K562 (cell line): ENCODE data around the gene SIRPA. TPM values are rescaled to one million over a fixed set of nuclear protein-coding genes. Genes with fewer than 3 reads are reported as not detected.

Experiments
- ATAC-seq: fragments of 200-7000 bp; cut with Tn5 transposase; 3 replicates; pipeline ENCODE4 v1.9.1; 2020; ENCODE audit warnings: moderate library complexity
- BruUV-seq: library from RNA; stranded (reverse); fragments of 400-500 nt; replicated peaks from 2 replicates; lab custom pipeline; 2021; lab: Mats Ljungman, UMichigan
- CTCF ChIA-PET: fragments of 300-600 bp; formaldehyde crosslinking; extraction: SDS; loops from one replicate; lab custom pipeline; 2021; ENCODE audit warnings: low intra/inter-chr PET ratio; lab: Yijun Ruan, JAX
- POLR2A ChIA-PET: fragments of 300-600, 350-650 bp; sonication (Branson Sonifier 250); formaldehyde crosslinking; extraction: SDS; loops from one replicate; lab custom pipeline; 2021; ENCODE audit warnings: antibody characterized with exemption, inconsistent platforms; lab: Yijun Ruan, JAX
- DNase-seq, 4 experiments: peaks; one replicate each; pipeline versions ENCODE4 v3.0.0 to v3.0.0-alpha.2; 2011 to 2018; ENCODE audit warnings: low spot score in 3 of 4, mixed read lengths in 3 of 4; ENCODE audit errors: extremely low read depth in 1 of 4
- FAIRE-seq: peaks from 2 replicates; lab custom pipeline; 2011; peaks lifted over from hg19 to GRCh38; lab: Jason Lieb, UNC
- H2AFZ ChIP-seq: 2 replicates; pipeline ENCODE4 v1.6.0; 2011; ENCODE audit warnings: low read depth, low read length, control low read depth, inconsistent platforms
- H3K27ac ChIP-seq: fragments of 200-600 bp; 3 replicates; pipeline ENCODE4 v1.8.0; 2011; ENCODE audit warnings: low read depth, mild to moderate bottlenecking, control low read depth, inconsistent platforms, low read length, moderate library complexity, mixed read lengths; ENCODE audit errors: extremely low read depth
- H3K27me3 ChIP-seq, 2 experiments: fragments of 300-600 bp in 1 of 2; 2 replicates in 1 of 2; 3 replicates in 1 of 2; pipeline versions ENCODE4 v1.6.0 to v1.8.0; 2011; ENCODE audit warnings: inconsistent platforms in 2 of 2, low read length in 2 of 2, mild to moderate bottlenecking in 1 of 2, mixed read lengths in 1 of 2, moderate library complexity in 1 of 2; ENCODE audit not compliant: control insufficient read depth in 2 of 2, insufficient read depth in 2 of 2
- H3K36me3 ChIP-seq: fragments of 300-600 bp; 3 replicates; pipeline ENCODE4 v1.8.0; 2011; ENCODE audit warnings: mild to moderate bottlenecking, low read length, inconsistent platforms; ENCODE audit not compliant: control insufficient read depth, insufficient read depth
- H3K4me1 ChIP-seq, 2 experiments: fragments of 200-600 bp in 1 of 2; replicated peaks in 1 of 2; 2 replicates in 1 of 2; 3 replicates in 1 of 2; pipeline versions ENCODE4 v1.5.1 to v1.8.0; 2011; ENCODE audit warnings: inconsistent platforms in 2 of 2, low read length in 2 of 2, mild to moderate bottlenecking in 1 of 2, mixed read lengths in 1 of 2, moderate library complexity in 1 of 2; ENCODE audit not compliant: control insufficient read depth in 2 of 2, insufficient read depth in 2 of 2
- H3K4me2 ChIP-seq: 2 replicates; pipeline ENCODE4 v1.6.1; 2011; ENCODE audit warnings: low read length, control low read depth, inconsistent platforms, mixed read lengths; ENCODE audit not compliant: insufficient read depth
- H3K4me3 ChIP-seq: fragments of 200-600 bp; sonication (generic), shearing (Covaris generic); 2 replicates; pipeline ENCODE4 v1.5.1; 2016; ENCODE audit warnings: control low read depth, inconsistent platforms
- H3K79me2 ChIP-seq: fragments of 200-600 bp; 3 replicates; pipeline ENCODE4 v1.8.0; 2011; ENCODE audit warnings: low read length, inconsistent platforms; ENCODE audit not compliant: control insufficient read depth, insufficient read depth
- H3K9ac ChIP-seq, 2 experiments: 2 replicates each; pipeline versions ENCODE4 v1.6.0 to v1.6.1; 2011; ENCODE audit warnings: low read depth in 2 of 2, low read length in 2 of 2, control low read depth in 1 of 2, inconsistent platforms in 1 of 2, mild to moderate bottlenecking in 1 of 2, mixed read lengths in 1 of 2; ENCODE audit not compliant: insufficient read depth in 1 of 2
- H3K9me1 ChIP-seq: one replicate; pipeline ENCODE4 v1.6.0; 2011; ENCODE audit warnings: inconsistent platforms, mild to moderate bottlenecking, low read length, moderate library complexity; ENCODE audit not compliant: control insufficient read depth, insufficient read depth
- H3K9me3 ChIP-seq: replicated peaks from 2 replicates; pipeline ENCODE4 v1.5.1; 2011; ENCODE audit warnings: low read depth, low read length, inconsistent platforms; ENCODE audit not compliant: control insufficient read depth, insufficient read depth
- H4K20me1 ChIP-seq: replicated peaks from 2 replicates; pipeline ENCODE4 v1.6.1; 2011; ENCODE audit warnings: low read length, inconsistent platforms, mixed read lengths; ENCODE audit not compliant: control insufficient read depth, insufficient read depth
- MYBL2 ChIP-seq, 2 experiments: fragments of 450-650 bp in 1 of 2; sonication (generic) in 1 of 2; formaldehyde crosslinking in 1 of 2; IDR thresholded peaks; 2 replicates each; pipeline versions ENCODE4 v1.6.1 to v1.8.1; 2017 to 2022; ENCODE audit warnings: borderline replicate concordance in 1 of 2, inconsistent platforms in 1 of 2, low read depth in 1 of 2, mild to moderate bottlenecking in 1 of 2, missing genetic modification reagents in 1 of 2, moderate library complexity in 1 of 2
- NFE2L1 ChIP-seq: fragments of 450-650 bp; IDR thresholded peaks from 2 replicates; pipeline ENCODE4 v1.6.1; 2016; ENCODE audit warnings: missing genetic modification characterization, low read depth, mild to moderate bottlenecking, missing compliant biosample characterization, moderate library complexity, borderline replicate concordance
- PCBP1 ChIP-seq: fragments of 200-400 bp; formaldehyde crosslinking; IDR thresholded peaks from 2 replicates; pipeline ENCODE4 v1.6.1; 2018; ENCODE audit warnings: mild to moderate bottlenecking, low read depth, low read length; ENCODE audit not compliant: poor library complexity, severe bottlenecking
- POLR2H ChIP-seq: IDR thresholded peaks from 2 replicates; pipeline ENCODE4 v1.6.1; 2016; ENCODE audit warnings: missing genetic modification characterization, low read depth, mild to moderate bottlenecking, control low read depth, missing compliant biosample characterization, moderate library complexity
- PRPF4 ChIP-seq: fragments of 200-400 bp; formaldehyde crosslinking; IDR thresholded peaks from one replicate; pipeline ENCODE4 v1.6.1; 2017; ENCODE audit warnings: low read length, low read depth, mild to moderate bottlenecking; ENCODE audit not compliant: insufficient read depth, poor library complexity, severe bottlenecking
- SMARCC2 ChIP-seq: fragments of 450-650 bp; IDR thresholded peaks from 2 replicates; pipeline ENCODE4 v1.6.1; 2017; ENCODE audit warnings: antibody characterized with exemption, moderate library complexity, mild to moderate bottlenecking, low read depth
- TAF1 ChIP-seq: IDR thresholded peaks from 2 replicates; pipeline ENCODE4 v1.6.1; 2011; ENCODE audit warnings: mild to moderate bottlenecking, low read length, moderate library complexity; ENCODE audit not compliant: insufficient read depth, control insufficient read depth, severe bottlenecking; ENCODE audit errors: extremely low read depth
- ZNF134 ChIP-seq: fragments of 250-450 bp; sonication (Bioruptor Pico); conservative IDR thresholded peaks from 2 replicates; pipeline ENCODE4 v1.4.0; 2020
- ZNF143 ChIP-seq: sonication (generic); formaldehyde crosslinking; IDR thresholded peaks from 2 replicates; pipeline ENCODE4 v1.9.0; 2022; ENCODE audit warnings: mild to moderate bottlenecking, missing genetic modification reagents
- ZNF79 ChIP-seq: fragments of 250-450 bp; sonication (Bioruptor Pico); IDR thresholded peaks from 2 replicates; pipeline ENCODE4 v1.4.0; 2020; ENCODE audit warnings: low read depth, mild to moderate bottlenecking, moderate library complexity
- WGBS: fragments of 100-300 bp; shearing (Covaris generic); methylation state at CpG from one replicate; pipeline ENCODE4 v1.1.6; 2016; ENCODE audit warnings: low coverage, mixed read lengths; ENCODE audit not compliant: insufficient coverage; ENCODE audit errors: missing lambda C conversion rate; 5-methylcytosine and 5-hydroxymethylcytosine counted together
- in situ Hi-C: fragments of 300-500 bp; cut with MboI; formaldehyde crosslinking; loops from 4 replicates; pipeline ENCODE4 v1.15.0; 2018; ENCODE audit warnings: inconsistent platforms, mixed read lengths
- intact Hi-C: fragments of 100-400 bp; cut with micrococcal nuclease; formaldehyde crosslinking; loops from 2 replicates; pipeline ENCODE4 v1.14.2; 2022
- polyA plus RNA-seq, 8 experiments: library from polyadenylated mRNA; depleted of rRNA in 4 of 8; stranded (reverse) in 5 of 8; unstranded in 3 of 8; fragments of >200 nt; fragmentation: Nextera tagmentation in 2 of 8; fragmentation: Illumina TruSeq in 1 of 8; extraction: Ambion mirVana in 2 of 8; extraction: Trizol in 1 of 8; gene quantifications; 2 replicates each; pipeline versions ENCODE4 v1.2.1 to v1.2.3, GENCODE V29; 2011 to 2014; ENCODE audit warnings: inconsistent platforms in 1 of 8, missing spikeins in 1 of 8
- total RNA-seq, 7 experiments: library from RNA; depleted of rRNA in 6 of 7; stranded (reverse); fragments of >200 nt in 6 of 7; fragmentation: Illumina TruSeq in 2 of 7; extraction: Trizol in 2 of 7; gene quantifications; 2 replicates each; pipeline versions ENCODE4 v1.2.1 to v1.2.3, GENCODE V29; 2011 to 2021; ENCODE audit warnings: low replicate concordance in 1 of 7

Gene SIRPA
- total and polyA plus RNA-seq, 9 of the 15 experiments (the other 6 are each of a cell fraction or from before 2014, with no cell fraction given): 0.01 to 0.40 (median 0.11) TPM; not detected in 2

GRCh38 chr20:1964061-1964460 lies 68.9 kb downstream of the SIRPA start:
- H4K20me1 ChIP-seq: no peaks in the 10 kb centered on the region
- BruUV-seq: no TSS peak
- no peaks in the 10 kb centered on the region for H3K36me3 ChIP-seq
- TF ChIP-seq ZNF79 (CRISPR knock-in tag): no peak
- TF ChIP-seq MYBL2 (IDR thresholded peaks at IDR 0.05; ENCODE audit: low read depth): no peak
- no peak for TF ChIP-seq MYBL2 (CRISPR knock-in tag; IDR thresholded peaks at IDR 0.05; ENCODE audit: borderline replicate concordance)
- TF ChIP-seq PRPF4: no peak
- TF ChIP-seq ZNF143: no peak
- TF ChIP-seq NFE2L1 (tag): no peak
- TF ChIP-seq SMARCC2: no peak
- TF ChIP-seq ZNF134 (CRISPR knock-in tag): no peak
- no peak for TF ChIP-seq TAF1
- TF ChIP-seq POLR2H (tag): no peak
- TF ChIP-seq PCBP1: no peak
- TF ChIP-seq, all 486 proteins: peak for 0
- H3K4me3 ChIP-seq: no peak overlapping the region
- in situ Hi-C loops: no loop called here
- H3K27me3 ChIP-seq: no peaks in the 10 kb centered on the region; a peak in 2 of 5 replicates
- H3K4me2 ChIP-seq: no peak overlapping the region
- ChIA-PET CTCF (interaction anchor here (1.2 kb wide), 1 partner anchor 208 kb away, joined by 4 read pairs; no protein-coding TSS in a partner anchor), POLR2A (no interaction called here)
- H3K9me3 ChIP-seq: no peaks in the 10 kb centered on the region
- WGBS: 0% methylated on average over 4 of the region's 4 CpGs
- no peaks in the 10 kb centered on the region for H3K79me2 ChIP-seq
- FAIRE-seq (no peak), ATAC-seq (no peak), DNase-seq (no peak)
- H2AFZ ChIP-seq: no peak overlapping the region
- H3K9ac ChIP-seq: no peak overlapping the region
- intact Hi-C loops: no loop called here
- H3K4me1 ChIP-seq: peaks cover 0 to 3% of the 10 kb centered on the region in 2 experiments; a peak in 1 of 5 replicates
- H3K27ac ChIP-seq: no peak overlapping the region
- no peaks in the 10 kb centered on the region for H3K9me1 ChIP-seq
